GM18909 (cell line): ENCODE measurements around the gene CTU2.

Source experiments
- ATAC-seq: cut with Tn5 transposase; IDR thresholded peaks from one replicate; pipeline ENCODE4 v1.9.1; 2021; ENCODE audit warnings: mild to moderate bottlenecking; ENCODE audit not compliant: unreplicated experiment, poor library complexity

CTU2 gene

GRCh38 chr16:88758227-88758943, 52.1 kb downstream of the CTU2 start:
- no peak for ATAC-seq

- ATAC-seq, result no peak
These were observed 52.6 kb downstream of the CTU2 start for GRCh38 chr16:88758944-88759244.

- ATAC-seq, result no peak
These were observed 53.1 kb downstream of the CTU2 start for GRCh38 chr16:88759245-88759975.

GRCh38 chr16:88759976-88760350, 53.7 kb downstream of the CTU2 start:
- ATAC-seq, result no peak

- ATAC-seq, result no peak
These were observed 54.3 kb downstream of the CTU2 start for GRCh38 chr16:88760424-88761142.

- ATAC-seq, result no peak
These were observed 54.8 kb downstream of the CTU2 start for GRCh38 chr16:88761143-88761534.

GRCh38 chr16:88761830-88762229, 55.5 kb downstream of the CTU2 start:
- no peak for ATAC-seq

GRCh38 chr16:88762258-88762870, 56.1 kb downstream of the CTU2 start:
- ATAC-seq, result no peak

GRCh38 chr16:88762941-88763340, 56.6 kb downstream of the CTU2 start:
- ATAC-seq, result no peak

- no peak for ATAC-seq
These were observed 57.3 kb downstream of the CTU2 start for GRCh38 chr16:88763502-88764053.

GRCh38 chr16:88764080-88764479, 57.8 kb downstream of the CTU2 start:
- no peak for ATAC-seq

GRCh38 chr16:88764913-88765349, 58.6 kb downstream of the CTU2 start:
- no peak for ATAC-seq
